ENCODE measurements around the gene CDHR2. TPM values are rescaled to one million over a fixed set of nuclear protein-coding genes. Genes with fewer than 3 reads are reported as not detected.

The CDHR2 gene
- total and polyA plus RNA-seq, 2 of the 13 experiments (the other 11 are each of a cell fraction or from before 2014, with no cell fraction given): 17.9 to 20.9 TPM

- TF ChIP-seq ZNF816 (CRISPR knock-in tag; IDR thresholded peaks at IDR 0.05; ENCODE audit: borderline replicate concordance): no peak; the same call in 1 of the 2 replicates
- TF ChIP-seq ZGPAT (CRISPR knock-in tag; IDR thresholded peaks at IDR 0.05): no peak
- no peak for TF ChIP-seq ZNF891 (CRISPR knock-in tag; IDR thresholded peaks at IDR 0.05)
- no peak for TF ChIP-seq ZFP41 (CRISPR knock-in tag; IDR thresholded peaks at IDR 0.05; ENCODE audit: borderline replicate concordance)
- no peak for TF ChIP-seq ZNF510 (CRISPR knock-in tag; IDR thresholded peaks at IDR 0.05; ENCODE audit: low read depth)
- no peak for TF ChIP-seq SUZ12 (IDR thresholded peaks at IDR 0.05; ENCODE audit: low read depth, low read length)
- no peak for TF ChIP-seq ZNF850 (CRISPR knock-in tag; conservative IDR thresholded peaks at IDR 0.05)
- TF ChIP-seq CREB1 (IDR thresholded peaks at IDR 0.05): no peak
- 0 out of 2 replicates have a peak, but pooled peaks have one; percentile 19 for TF ChIP-seq CREB1 (CRISPR knock-in tag; IDR thresholded peaks at IDR 0.05)
- TF ChIP-seq NFIC (IDR thresholded peaks at IDR 0.05; ENCODE audit: low read length): no peak
- peak; percentile 81; the same call in 1 of the 2 replicates for TF ChIP-seq MTA1 (CRISPR knock-in tag; IDR thresholded peaks at IDR 0.05; ENCODE audit: borderline replicate concordance)
- TF ChIP-seq RELA (CRISPR knock-in tag; IDR thresholded peaks at IDR 0.05): no peak
- peak; percentile 56; the same call in 1 of the 2 replicates for TF ChIP-seq SP4 (CRISPR knock-in tag; IDR thresholded peaks at IDR 0.05)
- TF ChIP-seq FOXA3 (CRISPR knock-in tag; IDR thresholded peaks at IDR 0.05): no peak
- TF ChIP-seq, protein P1, sequence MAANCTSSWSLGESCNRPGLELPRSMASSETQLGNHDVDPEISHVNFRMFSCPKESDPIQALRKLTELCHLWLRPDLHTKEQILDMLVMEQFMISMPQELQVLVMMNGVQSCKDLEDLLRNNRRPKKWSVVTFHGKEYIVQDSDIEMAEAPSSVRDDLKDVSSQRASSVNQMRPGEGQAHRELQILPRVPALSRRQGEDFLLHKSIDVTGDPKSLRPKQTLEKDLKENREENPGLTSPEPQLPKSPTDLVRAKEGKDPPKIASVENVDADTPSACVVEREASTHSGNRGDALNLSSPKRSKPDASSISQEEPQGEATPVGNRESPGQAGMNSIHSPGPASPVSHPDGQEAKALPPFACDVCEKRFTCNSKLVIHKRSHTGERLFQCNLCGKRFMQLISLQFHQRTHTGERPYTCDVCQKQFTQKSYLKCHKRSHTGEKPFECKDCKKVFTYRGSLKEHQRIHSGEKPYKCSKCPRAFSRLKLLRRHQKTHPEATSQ (CRISPR knock-in tag; IDR thresholded peaks at IDR 0.05; ENCODE audit: borderline replicate concordance): no peak
- no peak for TF ChIP-seq CBFB (CRISPR knock-in tag; IDR thresholded peaks at IDR 0.05)
- TF ChIP-seq, protein P2, sequence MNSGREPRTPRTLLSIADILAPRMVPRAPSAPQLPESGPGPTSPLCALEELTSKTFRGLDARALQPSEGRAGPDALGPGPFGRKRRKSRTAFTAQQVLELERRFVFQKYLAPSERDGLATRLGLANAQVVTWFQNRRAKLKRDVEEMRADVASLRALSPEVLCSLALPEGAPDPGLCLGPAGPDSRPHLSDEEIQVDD (CRISPR knock-in tag; IDR thresholded peaks at IDR 0.05; ENCODE audit: borderline replicate concordance): no peak
- no peak for TF ChIP-seq ADNP (CRISPR knock-in tag; IDR thresholded peaks at IDR 0.05)
- TF ChIP-seq, protein P3, sequence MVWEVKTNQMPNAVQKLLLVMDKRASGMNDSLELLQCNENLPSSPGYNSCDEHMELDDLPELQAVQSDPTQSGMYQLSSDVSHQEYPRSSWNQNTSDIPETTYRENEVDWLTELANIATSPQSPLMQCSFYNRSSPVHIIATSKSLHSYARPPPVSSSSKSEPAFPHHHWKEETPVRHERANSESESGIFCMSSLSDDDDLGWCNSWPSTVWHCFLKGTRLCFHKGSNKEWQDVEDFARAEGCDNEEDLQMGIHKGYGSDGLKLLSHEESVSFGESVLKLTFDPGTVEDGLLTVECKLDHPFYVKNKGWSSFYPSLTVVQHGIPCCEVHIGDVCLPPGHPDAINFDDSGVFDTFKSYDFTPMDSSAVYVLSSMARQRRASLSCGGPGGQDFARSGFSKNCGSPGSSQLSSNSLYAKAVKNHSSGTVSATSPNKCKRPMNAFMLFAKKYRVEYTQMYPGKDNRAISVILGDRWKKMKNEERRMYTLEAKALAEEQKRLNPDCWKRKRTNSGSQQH (CRISPR knock-in tag; IDR thresholded peaks at IDR 0.05; ENCODE audit: low read depth): no peak
- TF ChIP-seq, protein P4, sequence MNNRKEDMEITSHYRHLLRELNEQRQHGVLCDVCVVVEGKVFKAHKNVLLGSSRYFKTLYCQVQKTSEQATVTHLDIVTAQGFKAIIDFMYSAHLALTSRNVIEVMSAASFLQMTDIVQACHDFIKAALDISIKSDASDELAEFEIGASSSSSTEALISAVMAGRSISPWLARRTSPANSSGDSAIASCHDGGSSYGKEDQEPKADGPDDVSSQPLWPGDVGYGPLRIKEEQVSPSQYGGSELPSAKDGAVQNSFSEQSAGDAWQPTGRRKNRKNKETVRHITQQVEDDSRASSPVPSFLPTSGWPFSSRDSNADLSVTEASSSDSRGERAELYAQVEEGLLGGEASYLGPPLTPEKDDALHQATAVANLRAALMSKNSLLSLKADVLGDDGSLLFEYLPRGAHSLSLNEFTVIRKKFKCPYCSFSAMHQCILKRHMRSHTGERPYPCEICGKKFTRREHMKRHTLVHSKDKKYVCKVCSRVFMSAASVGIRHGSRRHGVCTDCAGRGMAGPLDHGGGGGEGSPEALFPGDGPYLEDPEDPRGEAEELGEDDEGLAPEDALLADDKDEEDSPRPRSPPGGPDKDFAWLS (CRISPR knock-in tag; IDR thresholded peaks at IDR 0.05; ENCODE audit: borderline replicate concordance): no peak
- TF ChIP-seq WIZ (CRISPR knock-in tag; IDR thresholded peaks at IDR 0.05): no peak
- no peak for TF ChIP-seq ATRX (CRISPR knock-in tag; IDR thresholded peaks at IDR 0.05; ENCODE audit: borderline replicate concordance)
Measured at GRCh38 chr5:176548967-176549444, at the start of gene CDHR2 (continued).

Data from HepG2 (cell line).